Measurements from ENCODE around the gene ZFP90.

Gene ZFP90

DNA sequence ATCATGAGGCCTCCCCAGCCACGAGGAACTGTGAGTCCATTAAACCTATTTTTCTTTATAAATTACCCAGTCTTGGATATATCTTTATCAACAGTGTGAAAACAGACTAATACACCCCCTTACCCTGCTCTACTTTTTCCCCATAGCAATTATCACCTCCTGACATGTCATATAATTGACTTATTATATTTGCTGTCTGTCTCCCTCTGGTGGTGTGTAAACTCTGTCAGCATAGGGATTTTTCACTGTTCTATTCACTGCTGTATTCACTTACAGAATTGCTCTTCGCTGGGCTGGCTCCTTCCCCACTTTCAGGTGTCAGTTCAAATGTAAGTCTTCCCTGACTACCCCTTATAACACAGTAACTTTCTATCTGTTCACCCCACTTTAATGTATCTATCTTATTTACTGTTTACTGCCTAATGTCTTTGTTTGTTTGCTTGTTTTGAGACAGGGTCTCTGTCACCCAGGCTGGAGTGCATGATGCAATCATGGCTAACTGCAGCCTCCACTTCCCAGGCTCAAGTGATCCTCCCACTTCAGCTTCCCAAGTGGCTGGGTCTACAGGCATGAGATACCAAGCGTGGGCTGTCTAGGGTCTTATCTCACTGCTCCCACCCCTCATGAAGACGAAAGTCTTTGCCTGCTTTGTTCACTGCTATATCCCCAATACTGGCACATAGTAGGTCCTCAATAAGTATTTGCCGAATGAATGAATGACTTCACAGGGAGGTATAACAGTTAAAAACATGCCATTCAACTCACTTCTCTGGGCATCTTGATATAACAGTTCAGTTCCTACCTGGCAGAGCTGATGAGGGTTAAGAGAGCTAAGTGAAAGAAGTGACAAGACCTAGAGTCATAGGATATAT, 53.6 kb downstream of the ZFP90 start:
- intact Hi-C loops (cut with DNase I; ENCODE audit: low total_unique reads): no loop called here
- H3K27ac ChIP-seq: no peak overlapping the region
- H3K27me3 ChIP-seq: no peaks in the 10 kb centered on the region
- no peak overlapping the region for H3K4me3 ChIP-seq
- TF ChIP-seq, protein P1, sequence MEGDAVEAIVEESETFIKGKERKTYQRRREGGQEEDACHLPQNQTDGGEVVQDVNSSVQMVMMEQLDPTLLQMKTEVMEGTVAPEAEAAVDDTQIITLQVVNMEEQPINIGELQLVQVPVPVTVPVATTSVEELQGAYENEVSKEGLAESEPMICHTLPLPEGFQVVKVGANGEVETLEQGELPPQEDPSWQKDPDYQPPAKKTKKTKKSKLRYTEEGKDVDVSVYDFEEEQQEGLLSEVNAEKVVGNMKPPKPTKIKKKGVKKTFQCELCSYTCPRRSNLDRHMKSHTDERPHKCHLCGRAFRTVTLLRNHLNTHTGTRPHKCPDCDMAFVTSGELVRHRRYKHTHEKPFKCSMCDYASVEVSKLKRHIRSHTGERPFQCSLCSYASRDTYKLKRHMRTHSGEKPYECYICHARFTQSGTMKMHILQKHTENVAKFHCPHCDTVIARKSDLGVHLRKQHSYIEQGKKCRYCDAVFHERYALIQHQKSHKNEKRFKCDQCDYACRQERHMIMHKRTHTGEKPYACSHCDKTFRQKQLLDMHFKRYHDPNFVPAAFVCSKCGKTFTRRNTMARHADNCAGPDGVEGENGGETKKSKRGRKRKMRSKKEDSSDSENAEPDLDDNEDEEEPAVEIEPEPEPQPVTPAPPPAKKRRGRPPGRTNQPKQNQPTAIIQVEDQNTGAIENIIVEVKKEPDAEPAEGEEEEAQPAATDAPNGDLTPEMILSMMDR (IDR thresholded peaks at IDR 0.05): no peak
- H3K4me1 ChIP-seq: no peaks in the 10 kb centered on the region
- peaks cover 0 to 5% (median 0%) of the 10 kb centered on the region in 3 donors for H3K36me3 ChIP-seq
- H3K9me3 ChIP-seq: peaks cover 0 to 40% (median 0%) of the 10 kb centered on the region in 3 donors
- no peak for DNase-seq

- Histone ChIP-seq H3K9me3 (peaks cover 0 to 22% (median 0%) of the 10 kb centered on the region in 3 donors), H3K36me3 (no peaks in the 10 kb centered on the region), H3K27me3 (no peaks in the 10 kb centered on the region), H3K27ac (no peak overlapping the region), H3K4me1 (no peaks in the 10 kb centered on the region), H3K4me3 (no peak overlapping the region)
- DNase-seq: no peak
- TF ChIP-seq, protein P1 (IDR thresholded peaks at IDR 0.05): no peak
- intact Hi-C loops (cut with DNase I; ENCODE audit: low total_unique reads): no loop called here
Measured at GRCh38 chr16:68596266-68596665, 57.2 kb downstream of the ZFP90 start.

- no peaks in the 10 kb centered on the region for H3K27me3 ChIP-seq
- TF ChIP-seq, protein P1 (IDR thresholded peaks at IDR 0.05): no peak
- no peak overlapping the region for H3K4me3 ChIP-seq
- H3K36me3 ChIP-seq: no peaks in the 10 kb centered on the region
- H3K9me3 ChIP-seq: peaks cover 0 to 12% (median 0%) of the 10 kb centered on the region in 3 donors
- no peak for DNase-seq
- no peak overlapping the region for H3K27ac ChIP-seq
- intact Hi-C loops (cut with DNase I; ENCODE audit: low total_unique reads): no loop called here
- no peaks in the 10 kb centered on the region for H3K4me1 ChIP-seq
Measured at GRCh38 chr16:68599586-68599985, 60.5 kb downstream of the ZFP90 start.

DNA sequence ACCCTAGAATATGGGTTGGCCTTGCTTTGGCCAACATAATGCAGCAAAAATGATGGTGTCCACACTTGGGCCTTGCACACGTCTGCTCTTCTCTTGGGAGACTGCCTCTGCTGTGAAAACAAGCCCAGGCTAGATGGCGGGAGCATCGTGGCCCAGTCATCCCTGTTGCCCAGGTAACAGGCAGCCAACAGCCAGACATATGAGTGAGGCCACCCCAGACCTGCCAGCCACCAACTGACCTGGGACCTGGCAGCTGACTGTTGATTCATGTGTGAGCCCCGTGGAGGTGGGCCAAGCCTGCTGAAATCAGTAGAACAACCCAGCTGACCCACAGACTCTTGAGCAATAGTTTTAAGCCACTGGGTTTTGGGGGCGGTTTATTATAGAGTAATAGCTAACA, 66.7 kb downstream of the ZFP90 start:
- Histone ChIP-seq H3K27me3 (no peaks in the 10 kb centered on the region), H3K4me3 (no peak overlapping the region), H3K36me3 (no peaks in the 10 kb centered on the region), H3K4me1 (no peaks in the 10 kb centered on the region), H3K27ac (no peak overlapping the region), H3K9me3 (no peaks in the 10 kb centered on the region)
- DNase-seq: no peak
- TF ChIP-seq, protein P1 (IDR thresholded peaks at IDR 0.05): no peak
- intact Hi-C loops (cut with DNase I; ENCODE audit: low total_unique reads): no loop called here

DNA sequence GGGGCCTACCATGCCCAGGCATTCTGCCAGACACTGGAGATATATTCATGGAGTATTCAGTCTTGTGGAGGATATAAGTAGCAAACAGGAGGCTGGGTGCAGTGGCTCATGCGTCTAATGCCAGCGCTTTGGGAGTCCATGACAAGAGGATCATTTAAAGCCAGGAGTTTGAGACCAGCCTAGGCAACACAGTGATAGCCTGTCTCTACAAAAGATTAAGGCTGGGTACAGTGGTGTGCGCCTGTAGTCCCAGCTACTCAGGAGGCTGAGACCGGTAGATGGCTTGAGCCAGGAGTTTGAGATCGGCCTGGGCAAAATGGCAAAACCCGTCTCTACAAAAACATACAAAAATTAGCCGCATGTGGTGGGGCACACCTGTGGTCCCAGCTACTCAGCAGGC, 68.4 kb downstream of the ZFP90 start:
- H3K4me1 ChIP-seq: no peaks in the 10 kb centered on the region
- DNase-seq: no peak
- H3K27me3 ChIP-seq: no peaks in the 10 kb centered on the region
- H3K27ac ChIP-seq: no peak overlapping the region
- no peaks in the 10 kb centered on the region for H3K36me3 ChIP-seq
- H3K4me3 ChIP-seq: no peak overlapping the region
- TF ChIP-seq, protein P1 (IDR thresholded peaks at IDR 0.05): no peak
- no peaks in the 10 kb centered on the region for H3K9me3 ChIP-seq
- intact Hi-C loops (cut with DNase I; ENCODE audit: low total_unique reads): no loop called here
